GF-D8 (cell line): Measurements from ENCODE around the gene CHD2.

Experiments used
- DNase-seq: peaks from one replicate; lab custom pipeline; 2025; lab: John Stamatoyannopoulos, UW

CHD2 gene

GRCh38 chr15:92962914-92963313 is 62.8 kb downstream of the CHD2 start:
- DNase-seq: no peak

GRCh38 chr15:92963794-92964193 is 63.7 kb downstream of the CHD2 start:
- no peak for DNase-seq

GRCh38 chr15:92968926-92969651 is 69.0 kb downstream of the CHD2 start:
- no peak for DNase-seq

GRCh38 chr15:92970656-92971055 is 70.5 kb downstream of the CHD2 start:
- DNase-seq: no peak

- DNase-seq: no peak
These were observed 71.0 kb downstream of the CHD2 start for GRCh38 chr15:92971081-92971480.

- DNase-seq: no peak
These were observed 71.6 kb downstream of the CHD2 start for GRCh38 chr15:92971713-92972112.

GRCh38 chr15:92974183-92974915 is 74.2 kb downstream of the CHD2 start:
- DNase-seq: no peak

- no peak for DNase-seq
These were observed 79.0 kb downstream of the CHD2 start for GRCh38 chr15:92979011-92979701.

- no peak for DNase-seq
These were observed 81.2 kb downstream of the CHD2 start for GRCh38 chr15:92981333-92981732.

GRCh38 chr15:92984161-92984560 is 84.0 kb downstream of the CHD2 start:
- no peak for DNase-seq

- DNase-seq: no peak
These were observed 89.3 kb downstream of the CHD2 start for GRCh38 chr15:92989470-92989869.

GRCh38 chr15:92990031-92990430 is 89.9 kb downstream of the CHD2 start:
- DNase-seq: no peak

GRCh38 chr15:92992720-92993119 is 92.6 kb downstream of the CHD2 start:
- DNase-seq: no peak

GRCh38 chr15:92997821-92998220 is 97.7 kb downstream of the CHD2 start:
- no peak for DNase-seq

- DNase-seq: no peak
These were observed 101.0 kb downstream of the CHD2 start for GRCh38 chr15:93001156-93001555.

GRCh38 chr15:93001881-93002280 is 101.8 kb downstream of the CHD2 start:
- DNase-seq: no peak

GRCh38 chr15:93005133-93005532 is 105.0 kb downstream of the CHD2 start:
- no peak for DNase-seq

GRCh38 chr15:93007994-93008393 is 107.9 kb downstream of the CHD2 start:
- no peak for DNase-seq

- DNase-seq: no peak
These were observed 112.7 kb downstream of the CHD2 start for GRCh38 chr15:93012786-93013185.

- DNase-seq: no peak
These were observed 117.4 kb downstream of the CHD2 start for GRCh38 chr15:93017526-93017925.

- no peak for DNase-seq
These were observed 118.5 kb downstream of the CHD2 start for GRCh38 chr15:93018574-93018973.

- no peak for DNase-seq
These were observed 119.0 kb downstream of the CHD2 start for GRCh38 chr15:93019090-93019489.

GRCh38 chr15:93019971-93020370 is 119.8 kb downstream of the CHD2 start:
- no peak for DNase-seq
